ENCODE measurements around the gene TNS1. TPM values are rescaled to one million over a fixed set of nuclear protein-coding genes. Genes with fewer than 3 reads are reported as not detected.

Gene TNS1
- total RNA-seq, 1 experiment from 2014 or later = 1.5 TPM

- Histone ChIP-seq H4K20me1 (ENCODE audit: low read length) (no peaks in the 10 kb centered on the region), H3K9me2 (replicated peaks; ENCODE audit: low read length) (no peaks in the 10 kb centered on the region), H3F3A (ENCODE audit: low read length, unreplicated experiment) (no peaks in the 10 kb centered on the region), H3K27ac (ENCODE audit: low read length) (no peak overlapping the region), H3K4me2 (ENCODE audit: low read length) (no peak overlapping the region), H3K36me3 (ENCODE audit: low read depth, low read length) (no peaks in the 10 kb centered on the region), H3K79me2 (ENCODE audit: low read length) (no peaks in the 10 kb centered on the region), H3K9me3 (ENCODE audit: low read length) (no peaks in the 10 kb centered on the region), H3K4me3 (ENCODE audit: low read length) (no peak overlapping the region), H3K27me3 (ENCODE audit: low read length) (peaks cover 48% of the 10 kb centered on the region), H2AFZ (ENCODE audit: low read length) (no peak overlapping the region), H3K4me1 (ENCODE audit: insufficient read depth, low read length) (no peaks in the 10 kb centered on the region), H3K9ac (ENCODE audit: low read length) (no peak overlapping the region)
- no peak for DNase-seq
- intact Hi-C loops (cut with micrococcal nuclease) = no loop called here
- no peak for ATAC-seq
- POLR2A ChIA-PET (ENCODE audit: unreplicated experiment) = no interaction called here
- CTCF ChIA-PET = no interaction called here
- no peak for TF ChIP-seq CTCF (conservative IDR thresholded peaks at IDR 0.05; ENCODE audit: low read depth, low read length)
- TF ChIP-seq EZH2phosphoT487 (IDR thresholded peaks at IDR 0.05; ENCODE audit: borderline replicate concordance, low read length) = no peak
- TF ChIP-seq EZH2 (IDR thresholded peaks at IDR 0.05; ENCODE audit: low read length, unreplicated experiment) = no peak
- no TSS peak for BruUV-seq (replicated peaks)
Measured at GRCh38 chr2:217824223-217824622, 178.6 kb downstream of the TNS1 start.

- BruUV-seq (replicated peaks) = no TSS peak
- CTCF ChIA-PET = no interaction called here
Measured at GRCh38 chr2:217823626-217824025, 179.2 kb downstream of the TNS1 start.

More at GRCh38 chr2:217823626-217824025, 179.2 kb downstream of the TNS1 start:
- no peak overlapping the region for H3K27ac ChIP-seq (ENCODE audit: low read length)
- DNase-seq (no peak), ATAC-seq (no peak)
- H3K9me3 ChIP-seq (ENCODE audit: low read length) = no peaks in the 10 kb centered on the region
- no peak for TF ChIP-seq EZH2 (IDR thresholded peaks at IDR 0.05; ENCODE audit: low read length, unreplicated experiment)
- TF ChIP-seq EZH2phosphoT487 (IDR thresholded peaks at IDR 0.05; ENCODE audit: borderline replicate concordance, low read length) = no peak
- no peak for TF ChIP-seq CTCF (conservative IDR thresholded peaks at IDR 0.05; ENCODE audit: low read depth, low read length)
- H2AFZ ChIP-seq (ENCODE audit: low read length) = no peak overlapping the region
- H3K9me2 ChIP-seq (replicated peaks; ENCODE audit: low read length) = no peaks in the 10 kb centered on the region
- POLR2A ChIA-PET (ENCODE audit: unreplicated experiment) = no interaction called here
- H3K27me3 ChIP-seq (ENCODE audit: low read length) = peaks cover 48% of the 10 kb centered on the region
- no peak overlapping the region for H3K4me2 ChIP-seq (ENCODE audit: low read length)
- H3K79me2 ChIP-seq (ENCODE audit: low read length) = no peaks in the 10 kb centered on the region
- intact Hi-C loops (cut with micrococcal nuclease) = no loop called here
- H3K9ac ChIP-seq (ENCODE audit: low read length) = no peak overlapping the region
- H3K4me3 ChIP-seq (ENCODE audit: low read length) = no peak overlapping the region
- H3F3A ChIP-seq (ENCODE audit: low read length, unreplicated experiment) = no peaks in the 10 kb centered on the region
- H3K4me1 ChIP-seq (ENCODE audit: insufficient read depth, low read length) = no peaks in the 10 kb centered on the region
- H4K20me1 ChIP-seq (ENCODE audit: low read length) = no peaks in the 10 kb centered on the region
- H3K36me3 ChIP-seq (ENCODE audit: low read depth, low read length) = no peaks in the 10 kb centered on the region
